HG02798 (cell line): ENCODE data around the gene PABPC4L.
"Not testable (repeated sequence)": the region's sequence is repeated elsewhere in the genome, so short reads cannot be mapped to it uniquely, and the experiment has no call there.

Source experiments
- ATAC-seq: cut with Tn5 transposase; IDR thresholded peaks from one replicate; pipeline ENCODE4 v1.9.1; 2021; ENCODE audit warnings: mild to moderate bottlenecking; ENCODE audit not compliant: unreplicated experiment, poor library complexity

The PABPC4L gene

GRCh38 chr4:134201216-134202161 lies at the start of gene PABPC4L:
TSS of gene PABPC4L (minus strand) at chr4:134201789. CDS start at chr4:134201019, 770 bp downstream.
- ATAC-seq, result no peak

- no peak for ATAC-seq
These were observed 49.7 kb upstream of the PABPC4L start for GRCh38 chr4:134251322-134251721.

- ATAC-seq, result no peak
These were observed 42.4 kb upstream of the PABPC4L start for GRCh38 chr4:134243742-134244713.

- no peak for ATAC-seq
These were observed 17.5 kb upstream of the PABPC4L start for GRCh38 chr4:134219043-134219442.

DNA sequence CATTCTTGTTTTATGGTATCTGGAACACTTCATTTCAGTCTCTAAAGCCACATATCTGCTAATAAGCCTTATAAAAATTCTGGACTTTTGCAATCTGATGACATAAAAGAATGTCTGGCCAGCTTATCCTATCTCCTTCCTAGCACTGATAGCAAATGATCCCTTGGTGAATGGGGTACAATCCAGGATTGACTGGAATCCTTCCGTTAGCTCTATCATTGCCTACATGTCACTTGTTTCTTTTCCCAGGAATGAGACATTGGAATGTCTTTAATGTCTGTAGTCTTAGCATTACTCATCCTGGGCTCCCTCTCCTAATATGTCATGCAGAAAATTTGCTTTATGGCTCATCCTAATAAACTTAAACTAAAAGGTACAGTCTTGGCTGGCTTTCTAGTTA lies 14.8 kb upstream of the PABPC4L start:
- ATAC-seq, result no peak

DNA sequence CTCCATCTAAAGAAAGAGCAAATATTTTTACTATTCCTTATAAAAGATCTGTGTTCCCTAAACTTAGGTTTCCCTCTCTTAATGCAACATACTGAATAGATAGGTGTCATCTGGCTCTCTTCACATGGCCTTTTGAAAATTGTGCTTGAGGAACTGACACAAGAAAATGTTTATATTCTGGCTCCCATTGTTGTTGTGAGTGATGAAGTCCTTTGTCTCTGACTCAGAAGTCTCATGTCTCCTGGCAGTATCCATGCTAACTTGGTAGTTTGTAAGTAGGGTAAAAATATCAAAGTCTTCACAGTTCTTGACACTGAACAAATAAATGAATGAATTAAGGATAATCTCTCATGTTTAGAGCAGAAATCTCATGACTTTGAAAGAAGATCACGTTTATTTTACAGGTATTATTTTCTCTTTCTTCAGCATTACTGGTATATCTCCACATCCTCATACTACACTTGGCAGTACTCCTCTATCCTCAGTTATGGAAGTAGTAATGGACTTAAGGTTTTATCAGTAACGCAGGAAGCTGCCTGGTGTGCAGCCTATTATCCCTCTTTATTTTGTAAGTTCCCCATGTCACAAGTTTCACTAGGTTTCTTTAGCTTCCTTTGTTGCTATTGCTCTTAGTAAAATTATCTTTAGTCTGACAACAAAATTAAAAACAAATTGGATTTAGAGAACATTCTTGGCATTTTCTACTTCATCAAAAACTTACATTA lies 14.2 kb upstream of the PABPC4L start:
- no peak for ATAC-seq

GRCh38 chr4:134207955-134208354 lies 6.4 kb upstream of the PABPC4L start:
- ATAC-seq, result not testable (repeated sequence)

- ATAC-seq, result no peak
These were observed 772 bp upstream of the PABPC4L start for GRCh38 chr4:134202166-134202956.

DNA sequence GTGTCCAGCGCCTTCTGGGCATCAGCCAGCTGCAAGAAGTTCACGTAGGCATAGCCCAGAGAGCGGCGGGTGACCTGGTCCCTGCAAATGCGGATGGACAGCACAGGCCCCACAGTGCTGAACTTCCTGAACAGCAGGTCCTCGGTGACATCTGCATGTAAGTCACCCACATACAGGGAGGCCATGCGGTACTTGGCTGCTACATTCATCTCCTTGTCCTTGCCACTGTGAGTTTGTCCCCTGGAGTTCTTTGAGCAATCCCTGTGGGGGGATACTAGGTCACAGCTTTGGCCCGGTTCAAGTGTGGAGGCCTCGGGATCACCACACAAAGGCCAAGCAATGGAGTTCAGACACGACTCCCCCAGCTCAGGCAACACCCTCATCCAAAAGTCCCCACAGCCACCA lies 776 bp downstream of the PABPC4L start:
- no peak for ATAC-seq

DNA sequence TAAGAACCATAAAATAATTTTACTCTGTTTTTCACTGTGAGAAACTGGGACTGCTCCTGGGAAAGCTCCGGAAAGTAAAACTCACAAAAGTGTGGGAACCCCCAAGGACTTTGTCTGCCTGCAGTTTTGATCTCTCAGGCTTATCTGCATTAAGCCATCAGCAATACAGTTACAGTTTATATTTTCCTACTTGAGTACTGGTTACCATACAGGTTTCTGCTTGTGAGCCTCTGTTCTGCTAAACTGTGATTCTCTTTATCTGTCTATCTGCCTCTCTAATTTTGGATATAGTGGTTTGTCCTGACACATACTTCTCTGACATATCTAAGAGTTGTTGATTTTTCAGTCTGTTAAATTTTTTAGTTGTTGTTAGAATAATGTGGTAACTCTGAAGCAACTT lies 11.6 kb downstream of the PABPC4L start:
- no peak for ATAC-seq

DNA sequence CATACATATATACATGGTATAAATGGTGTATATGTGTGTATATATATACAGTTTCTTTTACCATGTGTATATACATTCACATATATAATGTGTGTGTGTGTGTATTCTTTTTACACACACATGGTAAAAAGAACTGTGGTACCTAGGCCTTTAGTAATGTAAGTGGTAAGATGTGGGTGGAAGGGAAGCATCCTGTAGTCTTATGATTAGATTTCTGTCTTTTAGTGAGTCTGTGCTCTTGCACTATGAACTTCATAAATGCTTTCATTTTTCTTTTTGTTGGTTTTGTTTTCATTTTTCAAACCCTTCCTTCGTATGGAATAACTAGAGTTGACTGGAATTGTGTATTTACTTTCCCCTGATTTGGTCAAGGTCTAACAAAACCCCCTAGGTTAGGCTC lies 12.1 kb downstream of the PABPC4L start:
- ATAC-seq, result no peak

DNA sequence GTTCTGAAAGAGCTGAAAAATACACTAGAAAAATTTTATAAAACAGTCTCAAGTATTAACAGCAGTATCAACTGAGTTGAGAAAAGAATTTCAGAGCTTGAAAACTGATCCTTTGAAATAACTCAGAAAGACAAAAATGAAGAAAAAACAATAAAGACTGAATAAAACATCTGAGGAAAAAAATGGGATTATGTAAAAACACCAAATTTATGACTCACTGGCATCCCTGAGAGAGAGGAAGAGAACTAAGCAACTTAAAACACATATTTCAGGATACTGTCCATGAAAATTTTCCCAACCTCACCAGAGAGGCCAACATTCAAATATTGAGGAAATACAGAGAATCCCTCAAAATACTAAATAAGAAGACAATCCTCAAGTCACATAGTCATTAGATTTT lies 22.9 kb downstream of the PABPC4L start:
- ATAC-seq, result no peak

GRCh38 chr4:134174271-134174670 lies 27.3 kb downstream of the PABPC4L start:
- ATAC-seq, result no peak

DNA sequence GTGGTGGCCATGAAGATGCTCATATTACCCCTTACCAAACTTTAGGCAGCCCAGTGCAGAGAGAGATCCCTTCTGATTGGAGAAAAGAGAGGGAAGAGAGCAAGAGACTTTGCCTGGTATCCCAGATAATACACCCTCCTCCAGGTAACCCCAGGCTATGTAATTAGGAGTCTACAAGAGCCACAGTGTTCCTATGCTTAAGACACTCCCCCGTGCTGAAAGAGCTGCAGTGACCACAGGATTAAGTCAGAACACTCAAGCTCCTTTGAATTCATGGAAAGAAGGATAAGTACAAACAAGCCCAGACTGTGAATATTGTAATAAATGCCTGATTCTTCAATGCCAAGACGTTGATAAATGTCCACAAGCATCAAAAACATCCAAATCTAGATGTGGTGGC lies 41.4 kb downstream of the PABPC4L start:
- no peak for ATAC-seq

- no peak for ATAC-seq
These were observed 47.5 kb downstream of the PABPC4L start for GRCh38 chr4:134154097-134154496.

DNA sequence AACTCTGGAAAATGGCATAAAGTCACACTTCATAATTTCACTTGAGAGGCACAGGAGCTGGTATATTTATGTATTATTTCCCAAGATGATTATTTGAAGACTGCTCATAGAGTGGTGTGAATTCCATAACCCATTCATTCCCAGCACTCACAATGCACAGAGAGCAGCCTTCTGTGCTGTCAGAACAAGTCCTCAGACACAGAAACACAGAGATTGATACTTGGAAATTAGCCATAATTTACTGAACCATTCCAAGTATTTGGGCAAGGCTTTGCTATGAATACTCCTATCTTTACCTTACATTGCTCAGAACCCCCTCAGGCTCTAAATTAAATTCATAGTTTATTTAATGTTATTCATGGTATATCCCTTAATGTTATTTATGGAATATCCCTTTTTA lies 53.6 kb downstream of the PABPC4L start:
- no peak for ATAC-seq
